SU-DHL-6 (cell line): ENCODE results near the gene ARNT2.

Experiments used
- H2AFZ ChIP-seq: fragments of 200-600 bp; sonication (generic); 2 replicates; pipeline ENCODE4 v1.6.1; 2014; ENCODE audit warnings: low read depth, mild to moderate bottlenecking, moderate library complexity, mixed read lengths, antibody characterized with exemption, low read length; ENCODE audit not compliant: severe bottlenecking
- H3F3A ChIP-seq: fragments of 200-600 bp; shearing (Covaris generic); 2 replicates; pipeline ENCODE4 v1.6.0; 2016; ENCODE audit warnings: antibody characterized with exemption, mild to moderate bottlenecking; ENCODE audit not compliant: insufficient read depth
- H3K27ac ChIP-seq: fragments of 200-600 bp; sonication (generic); 2 replicates; pipeline ENCODE4 v1.5.1; 2016; ENCODE audit warnings: low read depth, mild to moderate bottlenecking, low read length, moderate library complexity, mixed read lengths
- H3K27me3 ChIP-seq: fragments of 200-600 bp; sonication (generic), shearing (Covaris generic); 2 replicates; pipeline ENCODE4 v1.6.0; 2014; ENCODE audit warnings: mild to moderate bottlenecking, low read length
- H3K36me3 ChIP-seq: fragments of 200-600 bp; sonication (generic); 2 replicates; pipeline ENCODE4 v1.6.1; 2014; ENCODE audit warnings: mild to moderate bottlenecking, low read length, mixed read lengths
- H3K4me2 ChIP-seq: fragments of 300-600, 200-600 bp; shearing (Covaris generic), sonication (generic); 2 replicates; pipeline ENCODE4 v1.6.0; 2014; ENCODE audit warnings: low read length, low read depth, mild to moderate bottlenecking; ENCODE audit not compliant: poor library complexity, severe bottlenecking
- H3K4me3 ChIP-seq: fragments of 200-600 bp; sonication (generic); 2 replicates; pipeline ENCODE4 v1.5.1; 2014; ENCODE audit warnings: antibody characterized with exemption, low read length, mild to moderate bottlenecking, mixed read lengths; ENCODE audit not compliant: insufficient read depth, poor library complexity, severe bottlenecking
- H3K79me2 ChIP-seq: fragments of 200-600 bp; sonication (generic); 2 replicates; pipeline ENCODE4 v1.6.1; 2014; ENCODE audit warnings: mild to moderate bottlenecking, low read length, moderate library complexity; ENCODE audit not compliant: insufficient read depth
- H3K9ac ChIP-seq: fragments of 200-600 bp; sonication (generic); 2 replicates; pipeline ENCODE4 v1.7.0; 2014; ENCODE audit warnings: mild to moderate bottlenecking, low read length
- H3K9me2 ChIP-seq: fragments of 200-600 bp; sonication (generic); replicated peaks from 2 replicates; pipeline ENCODE4 v1.6.1; 2014; ENCODE audit warnings: low read length; ENCODE audit not compliant: insufficient read depth
- H3K9me3 ChIP-seq: fragments of 200-600 bp; sonication (generic); 2 replicates; pipeline ENCODE4 v1.6.1; 2014; ENCODE audit warnings: low read length, mixed read lengths; ENCODE audit not compliant: insufficient read depth
- H4K20me1 ChIP-seq: fragments of 200-600 bp; sonication (generic); 2 replicates; pipeline ENCODE4 v1.6.1; 2014; ENCODE audit warnings: low read depth, mild to moderate bottlenecking, antibody characterized with exemption, low read length, moderate library complexity, mixed read lengths
- EZH2phosphoT487 ChIP-seq: fragments of 200-600 bp; sonication (generic), shearing (Covaris generic); conservative IDR thresholded peaks from 2 replicates; pipeline ENCODE4 v1.6.1; 2018; ENCODE audit warnings: mild to moderate bottlenecking, antibody characterized with exemption, low read length, moderate library complexity, mixed read lengths
- TF ChIP-seq, protein P1 (sequence below): fragments of 200-600 bp; sonication (generic); IDR thresholded peaks from one replicate; pipeline ENCODE4 v1.5.1; 2017; ENCODE audit warnings: antibody characterized with exemption, mild to moderate bottlenecking, low read length, moderate library complexity; ENCODE audit not compliant: insufficient read depth, poor library complexity, severe bottlenecking

Gene ARNT2

DNA sequence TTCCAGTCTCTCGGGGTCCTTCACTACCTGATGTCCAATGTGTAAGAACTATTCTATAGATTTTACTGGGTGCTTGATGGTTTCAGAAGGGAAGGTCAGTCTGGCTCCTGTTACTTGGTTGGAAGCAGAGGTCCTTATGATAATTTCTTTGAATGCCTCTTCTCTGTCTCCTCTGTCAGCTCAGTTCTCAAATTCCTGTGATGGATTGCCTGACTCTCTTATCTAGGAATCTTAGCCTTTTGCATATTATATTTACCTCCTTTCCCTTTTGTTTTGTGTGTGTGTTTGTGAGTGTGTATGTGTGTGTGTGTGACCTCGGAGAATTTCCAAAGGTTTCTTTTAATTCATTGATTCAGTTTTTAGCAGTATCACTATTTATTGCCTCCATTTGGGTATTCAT is 88.2 kb downstream of the ARNT2 start:
- H3K27me3 ChIP-seq = no peaks in the 10 kb centered on the region
- no peaks in the 10 kb centered on the region for H3K9me3 ChIP-seq
- H3K79me2 ChIP-seq = no peaks in the 10 kb centered on the region
- H3K4me3 ChIP-seq = no peak overlapping the region
- H4K20me1 ChIP-seq = no peaks in the 10 kb centered on the region
- H3K9me2 ChIP-seq = no peaks in the 10 kb centered on the region
- H2AFZ ChIP-seq = no peak overlapping the region
- TF ChIP-seq, protein P1, sequence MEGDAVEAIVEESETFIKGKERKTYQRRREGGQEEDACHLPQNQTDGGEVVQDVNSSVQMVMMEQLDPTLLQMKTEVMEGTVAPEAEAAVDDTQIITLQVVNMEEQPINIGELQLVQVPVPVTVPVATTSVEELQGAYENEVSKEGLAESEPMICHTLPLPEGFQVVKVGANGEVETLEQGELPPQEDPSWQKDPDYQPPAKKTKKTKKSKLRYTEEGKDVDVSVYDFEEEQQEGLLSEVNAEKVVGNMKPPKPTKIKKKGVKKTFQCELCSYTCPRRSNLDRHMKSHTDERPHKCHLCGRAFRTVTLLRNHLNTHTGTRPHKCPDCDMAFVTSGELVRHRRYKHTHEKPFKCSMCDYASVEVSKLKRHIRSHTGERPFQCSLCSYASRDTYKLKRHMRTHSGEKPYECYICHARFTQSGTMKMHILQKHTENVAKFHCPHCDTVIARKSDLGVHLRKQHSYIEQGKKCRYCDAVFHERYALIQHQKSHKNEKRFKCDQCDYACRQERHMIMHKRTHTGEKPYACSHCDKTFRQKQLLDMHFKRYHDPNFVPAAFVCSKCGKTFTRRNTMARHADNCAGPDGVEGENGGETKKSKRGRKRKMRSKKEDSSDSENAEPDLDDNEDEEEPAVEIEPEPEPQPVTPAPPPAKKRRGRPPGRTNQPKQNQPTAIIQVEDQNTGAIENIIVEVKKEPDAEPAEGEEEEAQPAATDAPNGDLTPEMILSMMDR = no peak
- no peak for TF ChIP-seq EZH2phosphoT487
- no peaks in the 10 kb centered on the region for H3K36me3 ChIP-seq
- no peaks in the 10 kb centered on the region for H3F3A ChIP-seq
- no peak overlapping the region for H3K4me2 ChIP-seq
- no peak overlapping the region for H3K27ac ChIP-seq
- no peak overlapping the region for H3K9ac ChIP-seq

DNA sequence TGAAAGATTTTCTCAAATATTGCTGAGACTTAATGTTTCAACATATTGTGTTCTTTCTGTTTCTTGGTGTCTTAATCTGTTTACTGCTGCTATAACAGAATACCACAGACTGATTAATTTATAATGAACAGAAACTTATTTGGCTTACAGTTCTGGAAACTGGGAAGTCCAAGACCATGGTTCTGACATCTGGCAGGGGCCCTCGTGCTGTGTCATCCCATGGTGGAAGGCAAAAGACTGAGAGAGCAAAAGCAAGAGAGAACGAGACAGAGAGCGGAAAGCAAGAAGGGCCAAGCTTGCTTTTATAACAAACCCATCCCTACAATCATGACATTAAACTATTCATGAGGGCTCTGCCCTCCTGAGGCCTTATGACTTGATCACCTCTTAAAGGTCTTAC is 88.7 kb downstream of the ARNT2 start:
- H3F3A ChIP-seq = no peaks in the 10 kb centered on the region
- no peak overlapping the region for H3K27ac ChIP-seq
- H3K36me3 ChIP-seq = no peaks in the 10 kb centered on the region
- H4K20me1 ChIP-seq = no peaks in the 10 kb centered on the region
- H2AFZ ChIP-seq = no peak overlapping the region
- H3K4me3 ChIP-seq = no peak overlapping the region
- H3K9ac ChIP-seq = no peak overlapping the region
- H3K9me2 ChIP-seq = no peaks in the 10 kb centered on the region
- H3K27me3 ChIP-seq = no peaks in the 10 kb centered on the region
- TF ChIP-seq EZH2phosphoT487 = no peak
- TF ChIP-seq, protein P1 = no peak
- H3K79me2 ChIP-seq = no peaks in the 10 kb centered on the region
- H3K4me2 ChIP-seq = no peak overlapping the region
- no peaks in the 10 kb centered on the region for H3K9me3 ChIP-seq

DNA sequence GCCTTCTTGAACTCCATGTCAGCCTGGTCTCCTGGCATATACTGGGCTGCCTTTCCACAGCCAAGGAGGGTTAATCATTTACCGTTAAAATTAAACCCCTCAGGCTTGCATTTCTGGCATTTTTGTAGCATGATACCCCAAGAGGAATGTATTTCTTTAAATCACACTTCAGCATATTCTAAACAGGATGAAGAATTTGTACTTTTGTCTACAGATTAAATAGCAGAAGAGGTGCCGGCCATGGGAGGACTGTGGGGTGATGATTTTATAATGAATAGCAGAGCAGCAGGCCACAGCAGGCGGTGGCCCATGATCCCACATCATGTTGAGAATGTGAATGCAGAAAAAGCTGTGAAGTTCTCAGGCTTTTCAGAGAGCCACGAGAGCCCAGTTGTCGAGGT is 90.2 kb downstream of the ARNT2 start:
- Histone ChIP-seq H3K9me2 (no peaks in the 10 kb centered on the region), H3K79me2 (no peaks in the 10 kb centered on the region), H3K27me3 (no peaks in the 10 kb centered on the region), H3K4me3 (no peak overlapping the region), H2AFZ (no peak overlapping the region), H3K9me3 (no peaks in the 10 kb centered on the region), H3K9ac (no peak overlapping the region), H4K20me1 (no peaks in the 10 kb centered on the region), H3K4me2 (no peak overlapping the region), H3K36me3 (no peaks in the 10 kb centered on the region), H3F3A (no peaks in the 10 kb centered on the region), H3K27ac (no peak overlapping the region)
- no peak for TF ChIP-seq EZH2phosphoT487
- TF ChIP-seq, protein P1 = no peak

DNA sequence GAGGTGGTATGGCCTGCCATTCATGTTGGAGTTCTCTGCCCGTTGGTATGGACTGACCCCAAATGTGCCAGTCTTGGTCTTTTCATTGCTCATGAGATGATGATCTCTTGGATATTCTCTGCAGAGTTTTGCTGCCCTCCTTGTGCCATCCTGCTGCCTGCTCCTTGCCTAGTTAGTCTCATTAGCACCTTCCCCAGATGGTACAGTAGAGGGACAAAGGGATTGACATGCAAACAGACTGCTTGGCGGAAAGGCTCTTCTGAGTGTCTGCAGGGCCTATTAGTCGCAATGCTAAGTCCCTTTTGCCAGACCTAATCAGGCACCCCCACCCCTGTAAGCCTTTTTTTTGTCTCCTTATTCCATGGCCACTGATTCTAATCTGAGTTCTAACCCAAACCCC is 90.6 kb downstream of the ARNT2 start:
- no peak overlapping the region for H3K9ac ChIP-seq
- no peaks in the 10 kb centered on the region for H3K36me3 ChIP-seq
- TF ChIP-seq, protein P1 = no peak
- no peak for TF ChIP-seq EZH2phosphoT487
- no peak overlapping the region for H3K4me2 ChIP-seq
- H3K9me3 ChIP-seq = no peaks in the 10 kb centered on the region
- H4K20me1 ChIP-seq = no peaks in the 10 kb centered on the region
- no peak overlapping the region for H3K4me3 ChIP-seq
- no peaks in the 10 kb centered on the region for H3K9me2 ChIP-seq
- no peaks in the 10 kb centered on the region for H3K79me2 ChIP-seq
- H3K27ac ChIP-seq = no peak overlapping the region
- no peaks in the 10 kb centered on the region for H3F3A ChIP-seq
- no peak overlapping the region for H2AFZ ChIP-seq
- H3K27me3 ChIP-seq = no peaks in the 10 kb centered on the region
